Measurements from ENCODE around the gene DISP1.
"Not testable (repeated sequence)": the region's sequence is repeated elsewhere in the genome, so short reads cannot be mapped to it uniquely, and the experiment has no call there.

DISP1 gene

GRCh38 chr1:222829868-222830267 is 15.0 kb downstream of the DISP1 start:
- Histone ChIP-seq H3K27me3 (ENCODE audit: low read depth, low read length) (no peaks in the 10 kb centered on the region), H3K4me3 (ENCODE audit: low read depth in 1 of 2, low read length in 2 of 2) (no peak overlapping the region), H3K4me1 (ENCODE audit: control insufficient read depth in 1 of 2, insufficient read depth in 2 of 2, low read length in 2 of 2) (peaks cover 0 to 18% of the 10 kb centered on the region in 2 donors), H3K27ac (ENCODE audit: low read length) (no peak overlapping the region), H3K9me3 (ENCODE audit: control insufficient read depth in 1 of 2, low read length in 2 of 2) (no peaks in the 10 kb centered on the region), H3K36me3 (ENCODE audit: control insufficient read depth in 1 of 2, insufficient read depth in 2 of 2, low read length in 2 of 2) (no peaks in the 10 kb centered on the region)

GRCh38 chr1:222833356-222833876 is 18.6 kb downstream of the DISP1 start:
- no peak overlapping the region for H3K4me3 ChIP-seq (ENCODE audit: low read depth in 1 of 2, low read length in 2 of 2)
- H3K9me3 ChIP-seq (ENCODE audit: control insufficient read depth in 1 of 2, low read length in 2 of 2): no peaks in the 10 kb centered on the region
- no peaks in the 10 kb centered on the region for H3K36me3 ChIP-seq (ENCODE audit: control insufficient read depth in 1 of 2, insufficient read depth in 2 of 2, low read length in 2 of 2)
- H3K27ac ChIP-seq (ENCODE audit: low read length): no peak overlapping the region
- H3K4me1 ChIP-seq (ENCODE audit: control insufficient read depth in 1 of 2, insufficient read depth in 2 of 2, low read length in 2 of 2): peaks cover 0 to 12% of the 10 kb centered on the region in 2 donors
- H3K27me3 ChIP-seq (ENCODE audit: low read depth, low read length): no peaks in the 10 kb centered on the region

- H3K4me1 ChIP-seq (ENCODE audit: control insufficient read depth in 1 of 2, insufficient read depth in 2 of 2, low read length in 2 of 2): peaks cover 0 to 9% of the 10 kb centered on the region in 2 donors
- no peaks in the 10 kb centered on the region for H3K9me3 ChIP-seq (ENCODE audit: control insufficient read depth in 1 of 2, low read length in 2 of 2)
- no peaks in the 10 kb centered on the region for H3K36me3 ChIP-seq (ENCODE audit: control insufficient read depth in 1 of 2, insufficient read depth in 2 of 2, low read length in 2 of 2)
- no peak overlapping the region for H3K27ac ChIP-seq (ENCODE audit: low read length)
- H3K27me3 ChIP-seq (ENCODE audit: low read depth, low read length): no peaks in the 10 kb centered on the region
- H3K4me3 ChIP-seq (ENCODE audit: low read depth in 1 of 2, low read length in 2 of 2): no peak overlapping the region
Observed at GRCh38 chr1:222843469-222844410, 28.9 kb downstream of the DISP1 start.

- H3K4me3 ChIP-seq (ENCODE audit: low read depth in 1 of 2, low read length in 2 of 2): no peak overlapping the region
- H3K27me3 ChIP-seq (ENCODE audit: low read depth, low read length): no peaks in the 10 kb centered on the region
- H3K4me1 ChIP-seq (ENCODE audit: control insufficient read depth in 1 of 2, insufficient read depth in 2 of 2, low read length in 2 of 2): peaks cover 0 to 9% of the 10 kb centered on the region in 2 donors
- no peaks in the 10 kb centered on the region for H3K36me3 ChIP-seq (ENCODE audit: control insufficient read depth in 1 of 2, insufficient read depth in 2 of 2, low read length in 2 of 2)
- H3K27ac ChIP-seq (ENCODE audit: low read length): no peak overlapping the region
- no peaks in the 10 kb centered on the region for H3K9me3 ChIP-seq (ENCODE audit: control insufficient read depth in 1 of 2, low read length in 2 of 2)
Observed at GRCh38 chr1:222844411-222844779, 29.6 kb downstream of the DISP1 start.

GRCh38 chr1:222845763-222846162 is 30.9 kb downstream of the DISP1 start:
- Histone ChIP-seq H3K36me3 (ENCODE audit: control insufficient read depth in 1 of 2, insufficient read depth in 2 of 2, low read length in 2 of 2) (no peaks in the 10 kb centered on the region), H3K4me1 (ENCODE audit: control insufficient read depth in 1 of 2, insufficient read depth in 2 of 2, low read length in 2 of 2) (peaks cover 0 to 9% of the 10 kb centered on the region in 2 donors), H3K27me3 (ENCODE audit: low read depth, low read length) (no peaks in the 10 kb centered on the region), H3K4me3 (ENCODE audit: low read depth in 1 of 2, low read length in 2 of 2) (no peak overlapping the region), H3K27ac (ENCODE audit: low read length) (no peak overlapping the region), H3K9me3 (ENCODE audit: control insufficient read depth in 1 of 2, low read length in 2 of 2) (no peaks in the 10 kb centered on the region)

- not testable (repeated sequence) for H3K27ac ChIP-seq (ENCODE audit: low read length); H3K27me3 ChIP-seq (ENCODE audit: low read depth, low read length); H3K9me3 ChIP-seq (ENCODE audit: control insufficient read depth in 1 of 2, low read length in 2 of 2); H3K4me3 ChIP-seq (ENCODE audit: low read depth in 1 of 2, low read length in 2 of 2); H3K4me1 ChIP-seq (ENCODE audit: control insufficient read depth in 1 of 2, insufficient read depth in 2 of 2, low read length in 2 of 2); H3K36me3 ChIP-seq (ENCODE audit: control insufficient read depth in 1 of 2, insufficient read depth in 2 of 2, low read length in 2 of 2)
Observed at GRCh38 chr1:222850550-222850949, 35.7 kb downstream of the DISP1 start.

GRCh38 chr1:222852326-222852725 is 37.5 kb downstream of the DISP1 start:
- no peaks in the 10 kb centered on the region for H3K4me1 ChIP-seq (ENCODE audit: control insufficient read depth in 1 of 2, insufficient read depth in 2 of 2, low read length in 2 of 2)
- no peak overlapping the region for H3K4me3 ChIP-seq (ENCODE audit: low read depth in 1 of 2, low read length in 2 of 2)
- H3K36me3 ChIP-seq (ENCODE audit: control insufficient read depth in 1 of 2, insufficient read depth in 2 of 2, low read length in 2 of 2): peaks cover 0 to 5% of the 10 kb centered on the region in 2 donors
- no peaks in the 10 kb centered on the region for H3K27me3 ChIP-seq (ENCODE audit: low read depth, low read length)
- H3K27ac ChIP-seq (ENCODE audit: low read length): no peak overlapping the region
- no peaks in the 10 kb centered on the region for H3K9me3 ChIP-seq (ENCODE audit: control insufficient read depth in 1 of 2, low read length in 2 of 2)

GRCh38 chr1:222861062-222861461 is 46.2 kb downstream of the DISP1 start:
- Histone ChIP-seq H3K27me3 (ENCODE audit: low read depth, low read length) (no peaks in the 10 kb centered on the region), H3K4me1 (ENCODE audit: control insufficient read depth in 1 of 2, insufficient read depth in 2 of 2, low read length in 2 of 2) (peaks cover 0 to 8% of the 10 kb centered on the region in 2 donors), H3K27ac (ENCODE audit: low read length) (no peak overlapping the region), H3K9me3 (ENCODE audit: control insufficient read depth in 1 of 2, low read length in 2 of 2) (no peaks in the 10 kb centered on the region), H3K4me3 (ENCODE audit: low read depth in 1 of 2, low read length in 2 of 2) (no peak overlapping the region), H3K36me3 (ENCODE audit: control insufficient read depth in 1 of 2, insufficient read depth in 2 of 2, low read length in 2 of 2) (no peaks in the 10 kb centered on the region)

All from muscle layer of duodenum (tissue), 2 donors.